Karpas-422 (cell line): ENCODE results near the gene SLC46A3. TPM values are rescaled to one million over a fixed set of nuclear protein-coding genes. Genes with fewer than 3 reads are reported as not detected.
A peak's percentile ranks its signal among the peaks of the same experiment; 100 is the strongest.

Source experiments
- DNase-seq: peaks from one replicate; pipeline ENCODE4 v3.0.0-alpha.2; 2015
- H2AFZ ChIP-seq: fragments of 200-600 bp; sonication (generic); 2 replicates; pipeline ENCODE4 v1.6.1; 2014; ENCODE audit warnings: antibody characterized with exemption, low read length, mixed read lengths
- H3K27ac ChIP-seq: fragments of 200-600 bp; sonication (generic); 2 replicates; pipeline ENCODE4 v1.5.1; 2014; ENCODE audit warnings: mild to moderate bottlenecking, low read length, moderate library complexity
- H3K27me3 ChIP-seq: fragments of 200-600 bp; sonication (generic); 2 replicates; pipeline ENCODE4 v1.6.1; 2014; ENCODE audit warnings: low read length, mixed read lengths
- H3K36me3 ChIP-seq: fragments of 200-600 bp; sonication (generic); 2 replicates; pipeline ENCODE4 v1.6.1; 2014; ENCODE audit warnings: low read length, mixed read lengths; ENCODE audit not compliant: insufficient read depth
- H3K4me1 ChIP-seq: fragments of 200-600 bp; sonication (generic); 2 replicates; pipeline ENCODE4 v1.6.1; 2014; ENCODE audit warnings: mild to moderate bottlenecking, low read length, mixed read lengths
- H3K4me2 ChIP-seq: fragments of 200-600 bp; sonication (generic); 2 replicates; pipeline ENCODE4 v1.6.1; 2014; ENCODE audit warnings: low read length, low read depth, mild to moderate bottlenecking; ENCODE audit not compliant: poor library complexity, severe bottlenecking
- H3K4me3 ChIP-seq: fragments of 200-600 bp; sonication (generic); 2 replicates; pipeline ENCODE4 v1.5.1; 2014; ENCODE audit warnings: mild to moderate bottlenecking, antibody characterized with exemption, low read length, mixed read lengths
- H3K79me2 ChIP-seq: fragments of 200-600 bp; sonication (generic); 2 replicates; pipeline ENCODE4 v1.6.1; 2014; ENCODE audit warnings: mild to moderate bottlenecking, low read length, mixed read lengths
- H3K9ac ChIP-seq: fragments of 200-600 bp; sonication (generic); 2 replicates; pipeline ENCODE4 v1.6.0; 2014; ENCODE audit warnings: low read length
- H3K9me2 ChIP-seq: fragments of 200-600 bp; sonication (generic), shearing (Covaris generic); replicated peaks from 2 replicates; pipeline ENCODE4 v1.6.0; 2014; ENCODE audit warnings: mild to moderate bottlenecking, low read length, moderate library complexity; ENCODE audit not compliant: insufficient read depth
- H3K9me3 ChIP-seq: fragments of 300-700, 200-600 bp; sonication (generic); 2 replicates; pipeline ENCODE4 v1.6.1; 2014; ENCODE audit warnings: low read length, mixed read lengths
- H4K20me1 ChIP-seq: fragments of 200-600 bp; sonication (generic); 2 replicates; pipeline ENCODE4 v1.6.1; 2014; ENCODE audit warnings: mild to moderate bottlenecking, antibody characterized with exemption, low read length, low read depth; ENCODE audit not compliant: insufficient read depth
- total RNA-seq: library from RNA; depleted of rRNA; stranded (reverse); fragments of >200 nt; shearing (Covaris generic); gene quantifications from 2 replicates; pipeline ENCODE4 v1.2.3, GENCODE V29; 2014; ENCODE audit warnings: low replicate concordance

The SLC46A3 gene
- total RNA-seq, 1 experiment from 2014 or later: 4.5 TPM

- Histone ChIP-seq H3K9me3 (no peaks in the 10 kb centered on the region), H2AFZ (no peak overlapping the region)
- DNase-seq: no peak
Observed at GRCh38 chr13:28659621-28659970, 59.2 kb downstream of the SLC46A3 start.

GRCh38 chr13:28658796-28659620, 59.8 kb downstream of the SLC46A3 start, which contains the start of gene POMP:
POMP (plus strand) TSS chr13:28659130; CDS start chr13:28659185, 55 bp downstream.
- H3K4me2 ChIP-seq: peak within 1 kb of the TSS; percentile 96
- H3K27me3 ChIP-seq: no peaks in the 10 kb centered on the region
- peak; percentile 99 for DNase-seq
- peak within 1 kb of the TSS; percentile 66 for H3K27ac ChIP-seq
- H3K4me3 ChIP-seq: peak within 1 kb of the TSS; percentile 91
- H3K9me3 ChIP-seq: no peaks in the 10 kb centered on the region
- H3K9me2 ChIP-seq: no peaks in the 10 kb centered on the region
- H4K20me1 ChIP-seq: peaks cover 21% of the 10 kb centered on the region
- peaks cover 30% of the 10 kb centered on the region for H3K4me1 ChIP-seq
- peak within 1 kb of the TSS; percentile 88 for H3K9ac ChIP-seq
- peaks cover 64% of the 10 kb centered on the region for H3K79me2 ChIP-seq
- peak within 1 kb of the TSS; percentile 67 for H2AFZ ChIP-seq
- peaks cover 33% of the 10 kb centered on the region; the same call in 1 of the 2 replicates for H3K36me3 ChIP-seq

More at GRCh38 chr13:28659621-28659970, 59.2 kb downstream of the SLC46A3 start:
- peaks cover 37% of the 10 kb centered on the region; the same call in 1 of the 2 replicates for H3K36me3 ChIP-seq
- peaks cover 21% of the 10 kb centered on the region for H4K20me1 ChIP-seq
- H3K4me3 ChIP-seq: peak overlapping the region; percentile 91
- H3K4me1 ChIP-seq: peaks cover 30% of the 10 kb centered on the region
- H3K9ac ChIP-seq: peak overlapping the region; percentile 88
- H3K9me2 ChIP-seq: no peaks in the 10 kb centered on the region
- peak overlapping the region; percentile 96 for H3K4me2 ChIP-seq
- H3K27me3 ChIP-seq: no peaks in the 10 kb centered on the region
- H3K79me2 ChIP-seq: peaks cover 68% of the 10 kb centered on the region
- H3K27ac ChIP-seq: peak overlapping the region; percentile 18; the same call in 1 of the 2 replicates

GRCh38 chr13:28658539-28658795, 60.3 kb downstream of the SLC46A3 start:
- Histone ChIP-seq H3K27me3 (no peaks in the 10 kb centered on the region), H3K9me2 (no peaks in the 10 kb centered on the region), H3K9ac (peak overlapping the region; percentile 88), H3K4me2 (peak overlapping the region; percentile 96), H3K4me3 (peak overlapping the region; percentile 91), H3K79me2 (peaks cover 59% of the 10 kb centered on the region), H4K20me1 (peaks cover 21% of the 10 kb centered on the region), H3K4me1 (peaks cover 30% of the 10 kb centered on the region), H3K9me3 (no peaks in the 10 kb centered on the region), H3K36me3 (peaks cover 28% of the 10 kb centered on the region; the same call in 1 of the 2 replicates), H3K27ac (peak overlapping the region; percentile 66), H2AFZ (peak overlapping the region; percentile 67)
- DNase-seq: peak; percentile 63

- DNase-seq: peak; percentile 70
- Histone ChIP-seq H3K4me2 (peak overlapping the region; percentile 96), H3K27me3 (no peaks in the 10 kb centered on the region), H3K36me3 (peaks cover 25% of the 10 kb centered on the region; the same call in 1 of the 2 replicates), H3K9ac (peak overlapping the region; percentile 88), H3K9me2 (no peaks in the 10 kb centered on the region), H3K27ac (peak overlapping the region; percentile 66), H3K4me3 (peak overlapping the region; percentile 91), H4K20me1 (peaks cover 21% of the 10 kb centered on the region), H3K9me3 (no peaks in the 10 kb centered on the region), H3K4me1 (peaks cover 30% of the 10 kb centered on the region), H2AFZ (peak overlapping the region; percentile 67), H3K79me2 (peaks cover 56% of the 10 kb centered on the region)
Observed at GRCh38 chr13:28657784-28658538, 60.8 kb downstream of the SLC46A3 start.

- Histone ChIP-seq H2AFZ (no peak overlapping the region), H3K27ac (no peak overlapping the region), H3K27me3 (no peaks in the 10 kb centered on the region), H4K20me1 (peaks cover 13% of the 10 kb centered on the region), H3K4me2 (no peak overlapping the region), H3K9me2 (no peaks in the 10 kb centered on the region), H3K4me3 (no peak overlapping the region), H3K9ac (no peak overlapping the region), H3K9me3 (no peaks in the 10 kb centered on the region), H3K4me1 (peaks cover 17% of the 10 kb centered on the region), H3K36me3 (peaks cover 3% of the 10 kb centered on the region; the same call in 1 of the 2 replicates), H3K79me2 (peaks cover 32% of the 10 kb centered on the region)
- no peak for DNase-seq
Observed at GRCh38 chr13:28655561-28655960, 63.2 kb downstream of the SLC46A3 start.

- Histone ChIP-seq H2AFZ (no peak overlapping the region), H3K27me3 (no peaks in the 10 kb centered on the region), H3K9me2 (no peaks in the 10 kb centered on the region), H4K20me1 (no peaks in the 10 kb centered on the region; the same call in 1 of the 2 replicates), H3K36me3 (no peaks in the 10 kb centered on the region), H3K4me1 (peaks cover 8% of the 10 kb centered on the region), H3K9ac (no peak overlapping the region), H3K4me3 (no peak overlapping the region), H3K27ac (no peak overlapping the region), H3K79me2 (peaks cover 19% of the 10 kb centered on the region), H3K9me3 (no peaks in the 10 kb centered on the region), H3K4me2 (no peak overlapping the region)
- no peak for DNase-seq
Observed at GRCh38 chr13:28654276-28654675, 64.5 kb downstream of the SLC46A3 start.

- Histone ChIP-seq H3K27ac (no peak overlapping the region), H3K9me2 (no peaks in the 10 kb centered on the region), H4K20me1 (no peaks in the 10 kb centered on the region), H3K27me3 (no peaks in the 10 kb centered on the region), H3K4me1 (peaks cover 8% of the 10 kb centered on the region), H3K4me3 (no peak overlapping the region), H3K9me3 (no peaks in the 10 kb centered on the region), H3K79me2 (peaks cover 9% of the 10 kb centered on the region), H2AFZ (no peak overlapping the region), H3K4me2 (no peak overlapping the region), H3K9ac (no peak overlapping the region), H3K36me3 (no peaks in the 10 kb centered on the region)
- no peak for DNase-seq
Observed at GRCh38 chr13:28653111-28653510, 65.7 kb downstream of the SLC46A3 start.

GRCh38 chr13:28651810-28652401, 66.9 kb downstream of the SLC46A3 start:
- Histone ChIP-seq H3K9me2 (no peaks in the 10 kb centered on the region), H3K4me1 (no peaks in the 10 kb centered on the region), H3K79me2 (no peaks in the 10 kb centered on the region), H3K4me3 (no peak overlapping the region), H3K4me2 (no peak overlapping the region), H3K27ac (no peak overlapping the region), H2AFZ (no peak overlapping the region), H3K9ac (no peak overlapping the region), H3K27me3 (no peaks in the 10 kb centered on the region), H4K20me1 (no peaks in the 10 kb centered on the region), H3K36me3 (no peaks in the 10 kb centered on the region), H3K9me3 (no peaks in the 10 kb centered on the region)
- no peak for DNase-seq
